Islet of Langerhans (tissue), 1 donor: ENCODE data around the gene BNIP3.

Experiments used
- FAIRE-seq: peaks from one replicate; lab custom pipeline; 2011; peaks lifted over from hg19 to GRCh38; lab: Jason Lieb, UNC

Gene BNIP3

DNA sequence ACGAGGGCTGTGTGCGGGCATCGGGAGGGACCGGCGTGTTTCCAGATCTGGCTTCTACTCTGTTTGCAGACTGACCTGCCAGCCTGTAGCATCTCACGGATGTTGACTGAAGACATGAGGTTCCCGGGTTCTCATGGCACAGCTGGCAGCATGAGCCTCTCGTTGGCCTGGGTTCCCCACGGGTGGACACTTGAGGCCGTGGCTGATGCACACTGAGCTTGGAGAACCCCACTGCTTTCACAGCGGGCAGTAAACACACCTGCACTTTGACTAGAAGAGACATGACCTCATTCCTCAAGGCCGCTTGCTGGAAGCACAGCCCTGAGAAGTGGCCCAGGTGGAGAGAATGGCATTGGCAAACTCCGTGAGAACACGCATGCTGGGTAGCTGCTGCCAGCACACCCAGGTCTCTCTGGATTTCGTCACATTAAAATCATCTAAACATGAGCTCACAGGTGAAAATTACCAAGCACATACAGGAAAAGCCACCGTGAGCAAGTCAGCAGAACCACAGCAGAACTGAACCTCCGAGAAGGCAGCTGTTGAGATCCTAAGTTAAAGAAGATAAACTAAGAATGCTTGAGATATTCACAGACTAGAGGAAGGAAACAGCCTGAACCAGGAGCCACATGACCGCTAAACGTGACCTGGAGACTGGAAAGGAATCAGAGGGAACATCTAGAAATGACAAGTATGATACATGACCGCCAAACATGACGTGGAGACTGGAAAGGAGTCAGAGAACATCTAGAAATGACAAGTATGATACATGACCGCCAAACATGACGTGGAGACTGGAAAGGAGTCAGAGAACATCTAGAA, 32.5 kb downstream of the BNIP3 start:
- FAIRE-seq: no peak

DNA sequence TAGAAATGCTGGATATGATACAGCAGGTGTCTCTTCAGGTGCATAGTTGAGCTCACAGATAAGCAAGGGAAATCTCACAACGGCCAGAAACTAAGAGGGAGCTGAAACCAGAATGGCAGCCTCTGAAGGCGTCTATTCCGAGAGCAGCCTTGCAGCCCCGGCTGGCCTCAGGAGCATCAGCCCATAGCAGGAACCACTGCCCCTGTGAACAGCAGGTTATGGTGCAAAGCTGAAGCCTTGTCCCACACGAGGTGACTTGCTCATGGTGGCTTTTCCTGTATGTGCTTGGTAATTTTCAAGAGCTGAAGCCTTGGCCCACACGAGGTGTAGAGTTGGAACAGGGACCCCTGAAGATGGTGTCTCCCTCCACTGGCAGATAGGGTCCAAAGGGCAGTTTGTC, 33.2 kb downstream of the BNIP3 start:
- no peak for FAIRE-seq

GRCh38 chr10:131947631-131948347, 33.9 kb downstream of the BNIP3 start:
- no peak for FAIRE-seq

GRCh38 chr10:131946880-131947279, 34.8 kb downstream of the BNIP3 start:
- FAIRE-seq: no peak

DNA sequence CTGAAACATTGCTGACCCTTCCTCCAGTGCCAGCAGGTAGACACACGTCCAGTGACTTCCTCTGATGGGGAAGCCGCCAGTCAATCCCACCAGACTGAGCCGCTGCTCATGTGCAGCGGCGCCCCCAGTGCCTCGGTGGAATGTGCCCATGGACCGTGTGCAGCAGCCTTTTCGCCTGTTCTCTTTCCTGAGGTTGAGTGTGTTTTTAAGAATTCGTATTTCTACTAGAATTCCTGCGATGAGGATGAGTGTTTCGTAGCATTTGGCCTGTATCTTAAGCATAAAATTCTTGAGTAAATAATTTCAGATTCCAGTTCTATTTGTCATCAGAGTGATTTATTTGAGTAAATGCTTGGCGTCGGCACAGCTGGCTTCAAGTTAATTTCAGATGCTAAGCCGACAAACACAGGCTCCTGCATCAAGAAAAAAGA, 35.4 kb downstream of the BNIP3 start:
- FAIRE-seq: no peak

- no peak for FAIRE-seq
Observed at GRCh38 chr10:131944976-131945695, 36.6 kb downstream of the BNIP3 start.

DNA sequence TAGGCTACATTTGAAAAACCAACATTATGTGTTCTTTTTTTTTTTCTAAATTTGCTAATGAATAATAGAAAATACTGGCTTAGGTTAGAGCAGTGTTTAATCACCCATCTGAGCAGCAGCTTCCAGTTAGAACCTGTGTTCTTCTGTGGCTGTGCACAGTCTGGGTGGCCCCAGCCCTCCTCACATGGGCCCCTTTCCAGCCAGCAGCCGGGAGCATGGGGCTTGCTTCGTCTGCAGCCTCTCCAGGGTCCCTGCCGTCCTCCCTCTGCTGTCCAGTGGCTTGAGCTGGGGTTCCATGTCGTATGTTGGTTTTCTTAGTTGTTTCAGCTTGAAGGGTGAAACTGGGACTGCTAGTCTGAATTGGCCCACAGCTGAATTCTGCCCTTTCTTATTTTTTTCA, 37.3 kb downstream of the BNIP3 start:
- FAIRE-seq: no peak

GRCh38 chr10:131943021-131943814, 38.5 kb downstream of the BNIP3 start:
- FAIRE-seq: no peak

DNA sequence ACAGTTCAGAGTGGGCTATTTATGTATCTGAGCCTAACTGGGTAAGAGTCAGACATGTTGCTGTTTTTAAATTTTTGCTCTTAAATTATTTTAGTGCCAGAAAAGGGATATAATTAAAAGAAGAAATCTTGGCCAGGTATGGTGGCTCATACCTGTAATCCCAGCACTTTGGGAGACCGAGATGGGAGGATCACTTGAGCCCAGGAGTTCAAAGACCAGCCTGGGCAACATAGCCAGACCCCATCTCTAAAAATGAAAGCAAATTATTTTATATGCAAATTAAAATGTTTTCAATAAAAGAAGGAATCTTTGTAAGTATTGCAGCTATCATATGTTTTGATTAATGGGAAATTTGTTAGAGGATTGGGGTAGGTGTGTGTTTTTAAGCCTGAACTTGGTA, 39.3 kb downstream of the BNIP3 start:
- no peak for FAIRE-seq

GRCh38 chr10:131938681-131939080, 43.0 kb downstream of the BNIP3 start:
- no peak for FAIRE-seq

DNA sequence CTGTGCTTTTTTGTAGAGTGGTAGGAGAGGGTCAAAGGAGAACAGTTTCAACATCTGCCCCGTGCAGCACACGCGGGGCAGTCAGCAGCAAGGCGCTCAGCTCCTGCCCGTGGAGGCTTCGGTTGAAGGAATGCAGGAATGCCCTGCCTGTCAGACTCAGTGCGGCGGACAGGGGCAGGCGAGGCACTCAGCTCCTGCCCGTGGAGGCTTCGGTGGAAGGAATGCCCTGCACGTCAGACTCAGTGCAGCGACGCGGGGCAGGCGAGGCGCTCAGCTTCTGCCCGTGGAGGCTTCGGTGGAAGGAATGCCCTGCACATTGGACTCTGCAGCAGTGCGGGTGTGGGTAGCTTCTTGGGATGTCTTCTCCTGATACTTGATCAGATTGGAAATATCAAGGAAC, 43.9 kb downstream of the BNIP3 start:
- no peak for FAIRE-seq

GRCh38 chr10:131936736-131937135, 45.0 kb downstream of the BNIP3 start:
- FAIRE-seq: no peak

DNA sequence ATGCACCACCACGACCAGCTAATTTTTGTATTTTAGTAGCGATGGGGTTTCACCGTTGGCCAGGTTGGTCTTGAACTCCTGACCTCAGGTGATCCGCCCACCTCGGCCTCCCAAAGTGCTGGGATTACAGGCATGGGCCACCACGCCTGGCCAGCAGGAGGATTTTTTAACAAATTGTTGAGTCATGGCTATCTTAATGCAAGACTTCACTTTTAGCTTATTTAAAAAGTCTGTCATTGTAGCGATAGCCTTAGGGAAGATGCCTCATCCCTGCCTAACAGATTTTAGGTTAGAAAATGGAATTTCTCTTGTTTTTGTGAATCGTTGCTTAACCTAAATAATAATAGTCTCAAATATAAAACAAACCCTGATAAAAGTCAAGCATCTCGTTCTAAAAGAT, 45.4 kb downstream of the BNIP3 start:
- no peak for FAIRE-seq

GRCh38 chr10:131935260-131935659, 46.5 kb downstream of the BNIP3 start:
- no peak for FAIRE-seq

GRCh38 chr10:131934769-131935168, 47.0 kb downstream of the BNIP3 start:
- no peak for FAIRE-seq

DNA sequence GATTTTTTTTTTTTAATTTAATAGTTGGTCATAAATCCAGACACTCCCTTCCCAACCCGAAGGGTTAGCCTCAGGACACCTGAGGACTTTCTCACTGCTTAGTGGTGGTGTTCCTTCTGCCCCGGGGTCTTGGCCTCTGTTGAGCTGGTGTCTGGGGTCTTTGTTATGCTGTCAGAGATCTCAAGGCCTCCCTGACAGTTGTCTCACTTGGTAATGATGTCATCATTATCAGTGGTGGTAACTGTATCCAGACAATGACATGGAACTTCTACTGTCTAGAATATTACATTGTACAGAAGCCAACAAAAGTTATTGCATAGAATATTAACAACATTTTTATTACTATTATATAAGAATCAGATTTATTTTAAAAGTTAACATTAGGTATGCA, 48.0 kb downstream of the BNIP3 start:
- FAIRE-seq: no peak

DNA sequence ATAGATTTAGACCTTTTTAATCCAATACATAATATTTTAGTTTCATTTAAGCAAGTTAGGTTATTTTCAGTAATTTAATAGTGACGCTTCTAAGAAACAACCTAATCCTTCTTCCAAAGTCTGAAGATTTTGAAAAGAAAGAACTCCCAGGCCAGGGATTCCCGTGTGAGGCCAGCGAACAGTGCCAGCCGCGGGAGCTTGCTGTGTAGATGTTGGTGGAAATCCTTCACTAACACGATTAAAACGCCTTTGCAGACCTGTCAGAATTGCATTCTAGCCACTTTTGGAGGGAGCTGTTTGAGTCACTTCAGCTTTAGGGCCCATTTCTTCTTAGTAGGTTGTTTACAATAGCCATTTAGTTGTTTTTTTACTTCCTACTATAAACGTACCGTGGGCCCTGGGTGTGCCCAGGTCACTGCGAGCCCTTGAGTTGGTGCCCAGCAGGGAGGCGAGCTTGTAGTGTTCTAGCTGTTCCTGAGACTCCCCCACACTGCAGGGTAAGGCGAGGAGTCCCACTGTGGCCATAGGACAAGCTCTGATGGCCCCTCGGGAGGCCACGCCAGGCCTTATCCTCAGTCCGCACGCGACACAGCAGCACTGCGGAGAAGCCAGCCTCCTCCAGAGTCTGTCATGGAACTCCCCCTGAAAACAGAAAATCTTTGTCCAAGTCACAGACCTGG, 48.6 kb downstream of the BNIP3 start:
- FAIRE-seq: no peak

DNA sequence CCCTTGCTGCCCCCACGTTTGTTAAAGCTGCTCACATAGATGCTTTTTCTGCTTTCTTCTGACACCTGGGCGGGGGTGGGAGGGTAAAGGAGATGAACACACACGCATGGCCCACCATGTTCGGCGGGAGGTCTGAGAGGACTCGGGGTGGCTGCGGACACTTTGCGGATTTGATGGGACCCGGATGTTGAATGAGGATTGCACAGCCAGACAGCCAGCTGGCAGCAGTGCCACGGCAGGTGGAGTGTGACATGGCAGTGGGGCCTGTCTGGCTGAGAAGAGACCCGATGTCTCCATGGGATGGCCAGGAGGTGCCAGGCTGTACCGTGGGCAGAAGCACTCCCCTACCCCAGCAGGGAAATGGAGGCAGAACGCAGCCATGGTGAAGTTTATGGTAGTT, 49.7 kb downstream of the BNIP3 start:
- FAIRE-seq: no peak

GRCh38 chr10:131930586-131931330, 51.0 kb downstream of the BNIP3 start:
- FAIRE-seq: no peak

DNA sequence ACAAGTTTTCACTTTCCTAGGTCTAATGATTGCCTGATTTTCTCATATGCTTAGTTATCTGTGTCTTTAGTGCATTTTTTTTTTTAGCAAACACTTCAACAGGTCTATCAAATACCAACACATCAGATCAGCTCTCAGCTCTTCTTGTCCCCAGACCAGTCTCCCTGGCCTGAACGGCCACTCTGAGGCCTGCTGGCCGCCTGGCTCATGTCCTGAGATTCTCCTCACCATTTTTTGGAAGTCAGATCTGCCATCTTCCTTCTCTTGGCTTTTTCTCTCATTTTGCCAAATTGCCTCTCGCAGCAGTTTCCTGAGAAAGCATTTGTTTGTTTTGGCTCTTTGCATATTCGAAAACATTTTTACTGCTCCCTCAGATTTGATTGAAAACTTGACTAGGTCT, 51.6 kb downstream of the BNIP3 start:
- no peak for FAIRE-seq
